Measurements from ENCODE around the gene ALX4.

The ALX4 gene

GRCh38 chr11:44338026-44338425, 28.1 kb upstream of the ALX4 start:
- in situ Hi-C loops (cut with MboI; ENCODE audit: low sequenced_read_pairs), result loop anchor here (25.0 kb wide), 1 partner anchor 101 kb away; no protein-coding TSS in a partner anchor

GRCh38 chr11:44335919-44336318, 26.0 kb upstream of the ALX4 start:
- in situ Hi-C loops (cut with MboI; ENCODE audit: low sequenced_read_pairs), result loop anchor here (25.0 kb wide), 1 partner anchor 99 kb away; no protein-coding TSS in a partner anchor

- in situ Hi-C loops (cut with MboI; ENCODE audit: low sequenced_read_pairs), result loop anchor here (25.0 kb wide), 1 partner anchor 98 kb away; no protein-coding TSS in a partner anchor
These were observed 25.3 kb upstream of the ALX4 start for GRCh38 chr11:44335052-44335760.

GRCh38 chr11:44334356-44335004, 24.5 kb upstream of the ALX4 start:
- in situ Hi-C loops (cut with MboI; ENCODE audit: low sequenced_read_pairs), result loop anchor here (25.0 kb wide), 1 partner anchor 97 kb away; no protein-coding TSS in a partner anchor

GRCh38 chr11:44333271-44334218, 23.6 kb upstream of the ALX4 start:
- in situ Hi-C loops (cut with MboI; ENCODE audit: low sequenced_read_pairs), result loop anchor here (25.0 kb wide), 1 partner anchor 96 kb away; no protein-coding TSS in a partner anchor

GRCh38 chr11:44332665-44333064, 22.7 kb upstream of the ALX4 start:
- in situ Hi-C loops (cut with MboI; ENCODE audit: low sequenced_read_pairs), result loop anchor here (25.0 kb wide), 1 partner anchor 95 kb away; no protein-coding TSS in a partner anchor

GRCh38 chr11:44329472-44330230, 19.7 kb upstream of the ALX4 start:
- in situ Hi-C loops (cut with MboI; ENCODE audit: low sequenced_read_pairs), result loop anchor here (25.0 kb wide), 1 partner anchor 92 kb away; no protein-coding TSS in a partner anchor

- in situ Hi-C loops (cut with MboI; ENCODE audit: low sequenced_read_pairs), result loop anchor here (25.0 kb wide), 1 partner anchor 91 kb away; no protein-coding TSS in a partner anchor
These were observed 18.3 kb upstream of the ALX4 start for GRCh38 chr11:44328138-44328660.

GRCh38 chr11:44327730-44328129, 17.8 kb upstream of the ALX4 start:
- in situ Hi-C loops (cut with MboI; ENCODE audit: low sequenced_read_pairs), result loop anchor here (25.0 kb wide), 1 partner anchor 90 kb away; no protein-coding TSS in a partner anchor

- in situ Hi-C loops (cut with MboI; ENCODE audit: low sequenced_read_pairs), result loop anchor here (25.0 kb wide), 1 partner anchor 90 kb away; no protein-coding TSS in a partner anchor
These were observed 16.9 kb upstream of the ALX4 start for GRCh38 chr11:44326615-44327475.

- in situ Hi-C loops (cut with MboI; ENCODE audit: low sequenced_read_pairs), result loop anchor here (25.0 kb wide), 1 partner anchor 88 kb away; no protein-coding TSS in a partner anchor
These were observed 15.8 kb upstream of the ALX4 start for GRCh38 chr11:44325698-44326097.

GRCh38 chr11:44324749-44325525, 15.0 kb upstream of the ALX4 start:
- in situ Hi-C loops (cut with MboI; ENCODE audit: low sequenced_read_pairs), result loop anchor here (25.0 kb wide), 1 partner anchor 88 kb away; no protein-coding TSS in a partner anchor

GRCh38 chr11:44324222-44324621, 14.3 kb upstream of the ALX4 start:
- in situ Hi-C loops (cut with MboI; ENCODE audit: low sequenced_read_pairs), result no loop called here

- in situ Hi-C loops (cut with MboI; ENCODE audit: low sequenced_read_pairs), result no loop called here
These were observed 12.3 kb upstream of the ALX4 start for GRCh38 chr11:44322243-44322642.

GRCh38 chr11:44321059-44321458, 11.1 kb upstream of the ALX4 start:
- in situ Hi-C loops (cut with MboI; ENCODE audit: low sequenced_read_pairs), result no loop called here

GRCh38 chr11:44320289-44320973, 10.5 kb upstream of the ALX4 start:
- in situ Hi-C loops (cut with MboI; ENCODE audit: low sequenced_read_pairs), result no loop called here
